Left ventricle myocardium superior (tissue), 1 donor: ENCODE measurements around the gene BRWD1. TPM values are rescaled to one million over a fixed set of nuclear protein-coding genes. Genes with fewer than 3 reads are reported as not detected.
A peak's percentile ranks its signal among the peaks of the same experiment; 100 is the strongest.
"Not testable (repeated sequence)": the region's sequence is repeated elsewhere in the genome, so short reads cannot be mapped to it uniquely, and the experiment has no call there.

ENCODE experiments used
- ATAC-seq: fragments of 200-7000 bp; cut with Tn5 transposase; one replicate; pipeline ENCODE4 v1.9.1; 2020; ENCODE audit warnings: mild to moderate bottlenecking, moderate library complexity
- DNase-seq: peaks from one replicate; pipeline ENCODE4 v3.0.0-alpha.2; 2020
- intact Hi-C: fragments of 100-400 bp; cut with micrococcal nuclease; formaldehyde crosslinking; loops from one replicate; pipeline ENCODE4 v1.11.0; 2022
- total RNA-seq: library from RNA; stranded (reverse); fragmentation: NEBNext Ultra II Directional; extraction: Animal tissue kit (Norgen Biotek cat#: 25700); gene quantifications from one replicate; pipeline ENCODE4 v1.2.1, GENCODE V29; 2021
- donor health status: DM: no; HTN: yes; CAD: no; lungs with severe emphysema.

The BRWD1 gene
- total RNA-seq, 1 donor from 2014 or later, result 34.2 TPM

- no peak for ATAC-seq
- DNase-seq, result no peak
- intact Hi-C loops, result no loop called here
Observed at GRCh38 chr21:39184050-39184980, 129.1 kb downstream of the BRWD1 start.

DNA sequence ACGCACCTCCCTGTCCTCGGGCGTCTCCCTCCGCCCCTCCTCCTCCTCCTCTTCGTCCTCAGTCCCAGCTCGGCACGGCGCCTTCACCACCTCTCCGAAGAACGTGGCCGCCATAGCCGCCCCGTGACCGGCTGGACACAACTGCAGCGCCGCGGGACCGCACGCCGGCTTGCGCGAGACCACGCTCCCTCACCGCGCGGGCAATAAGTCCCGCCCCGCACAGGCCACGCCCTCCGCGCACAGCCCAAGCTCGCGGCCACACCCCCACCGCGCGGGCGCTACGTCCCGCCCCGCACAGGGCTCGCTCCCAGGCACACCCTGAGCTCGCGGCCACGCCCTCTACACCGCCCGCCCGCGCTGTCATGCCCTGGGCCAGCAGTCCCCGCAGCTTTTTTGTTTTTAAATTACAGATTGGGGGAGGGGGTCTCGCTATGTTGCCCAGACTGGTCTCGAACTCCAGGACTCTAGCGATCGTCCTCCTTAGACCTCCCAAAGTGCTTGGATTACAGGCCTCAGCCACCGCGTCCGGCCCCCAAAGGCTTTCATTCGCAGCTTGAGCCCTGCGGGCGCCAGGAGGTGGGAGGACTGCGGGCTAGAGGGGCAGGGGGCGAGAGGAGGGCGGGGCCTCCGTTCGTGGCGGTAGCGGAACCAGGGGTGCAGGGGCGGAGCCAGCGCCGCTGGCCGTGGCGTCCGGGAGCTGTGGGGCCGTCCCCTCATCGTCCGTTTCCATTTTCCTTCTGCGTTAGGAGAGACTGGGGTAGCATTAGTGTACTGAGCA, 130.0 kb downstream of the BRWD1 start, which contains the start of gene PSMG1:
PSMG1 (minus strand) TSS at position 180 of the 778 bp plus-strand sequence; CDS start at position 114, 66 bp downstream.
- peak; percentile 99 for DNase-seq
- ATAC-seq, result peak; percentile 97
- intact Hi-C loops, result no loop called here

- intact Hi-C loops, result no loop called here
- ATAC-seq, result peak; percentile 4
- DNase-seq, result no peak
Observed at GRCh38 chr21:39182484-39183271, 130.8 kb downstream of the BRWD1 start.

DNA sequence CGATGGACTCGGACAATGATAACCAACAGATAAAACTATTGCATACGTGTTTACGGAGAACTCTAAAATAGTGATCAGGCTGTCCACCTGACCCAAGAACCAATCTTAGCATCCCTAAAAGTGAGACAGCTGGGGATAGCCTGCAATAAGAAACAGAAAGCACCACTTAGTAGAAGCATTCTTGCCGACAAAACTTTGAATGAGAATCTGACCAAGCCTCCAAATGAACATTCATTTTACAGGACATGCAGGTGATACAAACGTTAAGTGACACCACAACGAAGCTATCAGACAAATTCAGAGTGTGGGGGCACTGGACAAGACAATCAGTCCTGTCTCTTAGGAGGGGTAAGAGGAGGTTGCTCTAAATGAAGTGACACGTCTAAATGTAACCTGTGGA, 131.4 kb downstream of the BRWD1 start:
- DNase-seq (no peak), ATAC-seq (no peak)
- intact Hi-C loops, result no loop called here

GRCh38 chr21:39181205-39181818, 132.1 kb downstream of the BRWD1 start:
- DNase-seq (no peak), ATAC-seq (no peak)
- intact Hi-C loops, result no loop called here

DNA sequence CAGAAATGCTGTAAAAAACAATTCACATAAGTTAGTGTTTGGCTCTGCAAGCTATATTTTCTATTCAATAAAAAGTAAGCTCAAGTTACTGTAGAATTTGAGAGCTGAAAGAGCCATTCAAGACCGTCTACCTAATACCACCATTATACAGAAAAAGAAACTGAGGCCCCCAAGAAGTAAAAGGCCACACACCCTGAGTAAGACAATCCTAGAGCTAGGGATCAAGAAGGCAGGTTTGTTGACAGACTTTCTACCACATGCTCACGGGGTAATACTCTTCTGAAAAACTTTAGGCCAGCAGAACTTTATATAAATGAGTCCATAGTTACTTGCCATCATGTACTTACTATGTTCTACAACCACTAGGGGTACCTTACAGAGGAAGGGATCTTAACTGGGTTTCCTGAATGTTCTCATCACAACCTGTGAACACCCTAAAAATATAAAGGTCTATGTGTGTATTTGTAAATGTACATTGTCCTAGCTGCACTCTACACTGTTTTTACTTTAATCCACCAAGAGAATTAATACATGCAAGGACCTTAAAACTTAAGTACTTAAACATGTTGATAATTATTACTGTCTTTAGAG, 132.9 kb downstream of the BRWD1 start:
- DNase-seq (no peak), ATAC-seq (no peak)
- intact Hi-C loops, result no loop called here

- no peak for DNase-seq
- ATAC-seq, result no peak
- intact Hi-C loops, result no loop called here
Observed at GRCh38 chr21:39178421-39178820, 135.0 kb downstream of the BRWD1 start.

DNA sequence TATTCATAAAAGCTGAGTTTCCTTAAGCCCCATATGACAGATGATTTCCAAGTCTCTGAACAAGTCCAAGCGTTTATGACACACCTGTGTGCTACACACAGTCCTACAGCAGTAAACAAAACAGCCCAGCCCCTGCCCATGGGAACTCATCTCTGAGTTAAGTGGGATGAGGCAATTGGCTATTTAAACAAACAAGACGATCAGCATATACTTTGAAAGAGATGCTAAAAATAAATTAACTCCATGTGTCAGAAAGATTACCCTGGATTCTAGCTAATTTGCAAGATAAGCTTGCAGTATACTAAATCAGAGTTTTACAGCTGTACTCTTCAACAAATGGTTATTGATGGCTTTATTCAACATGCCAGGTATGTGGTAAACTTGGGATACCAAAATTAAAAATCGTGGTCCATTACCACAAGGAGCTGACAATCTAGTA, 137.1 kb downstream of the BRWD1 start:
- ATAC-seq (peak; percentile 41), DNase-seq (no peak)
- intact Hi-C loops, result no loop called here

DNA sequence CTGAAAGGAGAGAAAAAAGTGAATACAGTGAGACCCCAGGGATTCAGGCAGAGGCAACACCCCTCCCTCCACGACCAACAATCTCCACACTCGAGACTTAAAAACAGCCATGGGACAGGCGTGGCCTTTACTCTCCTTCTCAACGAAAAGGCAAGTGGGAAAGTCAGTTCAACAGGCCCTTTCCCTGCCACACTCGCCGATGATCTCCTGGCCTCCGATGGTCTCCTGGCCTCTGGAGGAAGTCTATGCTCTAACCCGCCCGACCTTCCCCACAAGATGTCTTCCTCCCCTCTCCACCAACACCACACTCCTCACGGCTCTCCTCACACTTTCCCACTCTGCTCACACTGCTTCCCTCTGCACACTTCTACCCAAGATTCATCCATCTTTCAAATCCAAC, 137.8 kb downstream of the BRWD1 start:
- intact Hi-C loops, result no loop called here
- ATAC-seq (peak; percentile 32), DNase-seq (no peak)

- intact Hi-C loops, result no loop called here
- ATAC-seq, result no peak
Observed at GRCh38 chr21:39175154-39175553, 138.3 kb downstream of the BRWD1 start.

GRCh38 chr21:39173716-39174680, 139.4 kb downstream of the BRWD1 start:
- ATAC-seq, result no peak
- intact Hi-C loops, result no loop called here
- DNase-seq, result no peak

More at GRCh38 chr21:39175154-39175553, 138.3 kb downstream of the BRWD1 start:
- DNase-seq, result no peak

DNA sequence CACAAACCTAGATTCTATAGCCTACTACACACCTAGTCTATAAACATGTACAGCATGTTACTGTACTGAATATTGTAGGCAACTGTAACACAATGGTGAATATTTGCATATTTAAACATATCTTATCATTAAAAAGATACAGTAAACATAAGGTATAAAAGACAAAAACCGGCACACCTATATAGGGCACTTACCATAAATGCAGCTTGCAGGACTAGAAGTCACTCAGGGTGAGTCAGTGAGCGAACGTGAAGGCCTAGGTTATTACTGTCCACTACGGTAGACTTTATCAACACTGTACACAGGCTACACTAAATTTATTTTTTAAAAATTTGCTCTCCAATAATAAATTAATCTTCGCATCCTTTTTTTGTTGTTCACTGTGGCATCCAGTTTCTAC, 143.5 kb downstream of the BRWD1 start:
- DNase-seq (no peak), ATAC-seq (no peak)
- intact Hi-C loops, result no loop called here

DNA sequence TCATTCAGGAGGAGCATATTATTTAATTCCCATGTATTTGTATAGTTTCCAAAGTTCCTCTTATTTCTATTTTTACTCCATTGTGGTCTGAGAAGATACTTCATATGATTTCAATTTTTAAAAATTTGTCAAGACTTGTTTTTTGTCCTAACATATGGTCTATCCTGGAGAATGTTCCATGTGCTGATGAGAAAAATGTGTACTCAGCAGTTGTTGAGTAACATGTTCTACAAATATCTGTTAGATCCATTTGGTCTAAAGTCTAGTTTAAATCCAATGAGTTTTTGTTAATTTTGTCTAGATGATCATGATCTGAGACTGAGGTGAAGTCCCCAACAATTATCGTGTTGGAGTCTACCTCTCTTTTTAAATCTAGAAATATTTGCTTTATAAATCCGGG, 144.6 kb downstream of the BRWD1 start:
- intact Hi-C loops, result no loop called here
- no peak for ATAC-seq
- DNase-seq, result no peak

- DNase-seq (no peak), ATAC-seq (no peak)
- intact Hi-C loops, result no loop called here
Observed at GRCh38 chr21:39164523-39164922, 148.9 kb downstream of the BRWD1 start.

- DNase-seq (no peak), ATAC-seq (no peak)
- intact Hi-C loops, result no loop called here
Observed at GRCh38 chr21:39161064-39161463, 152.4 kb downstream of the BRWD1 start.

DNA sequence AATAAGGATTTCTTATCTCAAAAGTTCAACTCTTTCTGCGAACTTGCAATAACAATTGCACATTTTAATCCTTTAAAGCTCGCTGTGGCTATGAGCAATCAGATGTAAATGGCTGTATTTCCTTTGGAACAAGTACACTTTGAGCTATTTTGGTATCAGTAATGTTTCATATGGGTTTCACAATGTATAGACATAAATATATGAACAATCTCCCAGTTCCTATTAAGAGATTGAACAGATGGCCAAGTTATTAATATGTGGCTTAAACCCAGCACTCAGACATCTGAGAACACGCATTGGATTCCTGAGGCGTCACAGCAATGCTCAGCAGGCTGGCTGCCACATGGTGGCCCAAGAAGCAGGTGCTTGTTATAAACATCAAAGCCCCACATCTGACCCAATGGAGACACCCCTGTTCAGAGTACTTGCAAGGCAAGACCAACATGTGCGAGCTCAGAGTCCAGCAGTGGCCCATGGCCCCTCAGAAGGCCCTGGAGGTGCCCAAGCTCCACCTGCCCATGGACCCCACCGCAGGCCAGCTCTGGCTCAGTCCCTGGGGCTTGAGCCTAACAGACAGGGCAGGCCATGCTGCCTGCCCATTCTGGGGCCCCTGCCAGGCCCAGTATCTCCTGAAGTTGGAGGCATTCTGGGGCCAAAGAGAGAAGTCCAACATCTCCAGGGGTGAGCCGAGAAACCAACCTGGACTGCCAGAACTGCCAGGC, 153.9 kb downstream of the BRWD1 start:
- no peak for DNase-seq
- no peak for ATAC-seq
- intact Hi-C loops, result no loop called here

- ATAC-seq, intact Hi-C loops, DNase-seq: not testable (repeated sequence)
Observed at GRCh38 chr21:39157241-39157640, 156.2 kb downstream of the BRWD1 start.
